NCI-H510A (cell line): ENCODE measurements around the gene HAUS1.
A peak's percentile ranks its signal among the peaks of the same experiment; 100 is the strongest.
"Not testable (repeated sequence)": the region's sequence is repeated elsewhere in the genome, so short reads cannot be mapped to it uniquely, and the experiment has no call there.

Experiments
- DNase-seq: peaks from one replicate; lab custom pipeline; 2025; lab: John Stamatoyannopoulos, UW

Gene HAUS1

DNA sequence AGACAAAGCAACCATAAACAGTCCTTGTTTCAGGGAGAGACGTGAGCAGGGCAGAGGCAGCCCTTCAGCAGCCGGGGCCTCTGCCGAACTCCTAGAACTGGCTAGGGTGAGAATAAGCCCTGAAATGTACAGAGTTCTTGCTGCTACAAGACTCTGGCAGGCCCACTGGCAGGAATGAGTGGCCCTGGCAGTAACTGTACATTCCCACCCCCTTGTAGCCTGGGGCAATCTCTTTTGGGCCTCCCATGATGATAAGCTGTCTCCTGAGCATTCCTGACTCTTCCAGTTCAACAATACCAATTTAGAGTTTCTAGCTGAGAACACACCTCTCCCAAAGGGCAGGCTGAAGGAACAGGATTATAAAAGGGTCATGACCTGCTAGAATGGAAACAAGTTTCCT is 54.3 kb downstream of the HAUS1 start:
- DNase-seq: no peak

DNA sequence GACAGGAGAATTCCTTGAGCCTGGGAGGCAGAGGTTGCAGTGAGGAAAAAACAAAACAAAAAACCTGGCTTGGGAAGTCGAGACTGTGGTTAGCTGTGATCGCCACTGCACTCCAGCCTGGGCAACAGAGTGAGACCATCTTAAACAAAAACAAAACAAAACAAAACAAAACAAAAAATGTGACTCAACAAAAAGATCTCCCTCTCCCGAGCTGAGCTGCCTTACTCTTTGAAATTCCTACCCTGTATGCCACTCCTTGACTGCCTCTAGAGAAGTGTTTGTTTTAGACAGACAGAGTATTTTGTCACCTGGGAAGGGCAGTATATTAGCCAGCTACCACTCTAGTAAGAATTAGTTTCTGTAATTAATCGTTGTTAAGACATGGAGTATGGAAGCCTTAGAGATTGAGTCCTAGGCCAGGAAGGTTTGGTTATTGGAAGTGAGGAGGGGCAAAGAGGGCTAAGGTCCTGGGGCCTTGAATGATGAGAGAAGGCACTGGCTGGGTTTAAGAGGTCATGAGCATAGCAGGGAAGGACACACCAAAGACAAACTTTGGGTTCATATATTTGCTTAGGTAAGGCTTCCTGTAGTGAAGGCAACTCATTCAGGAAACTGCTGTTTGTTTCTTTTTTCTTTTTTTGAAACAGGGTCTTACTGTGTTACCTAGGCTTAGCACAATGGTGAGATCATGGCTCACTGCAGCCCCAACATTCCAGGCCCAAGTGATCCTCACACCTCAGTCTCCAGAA is 56.0 kb downstream of the HAUS1 start:
- no peak for DNase-seq

DNA sequence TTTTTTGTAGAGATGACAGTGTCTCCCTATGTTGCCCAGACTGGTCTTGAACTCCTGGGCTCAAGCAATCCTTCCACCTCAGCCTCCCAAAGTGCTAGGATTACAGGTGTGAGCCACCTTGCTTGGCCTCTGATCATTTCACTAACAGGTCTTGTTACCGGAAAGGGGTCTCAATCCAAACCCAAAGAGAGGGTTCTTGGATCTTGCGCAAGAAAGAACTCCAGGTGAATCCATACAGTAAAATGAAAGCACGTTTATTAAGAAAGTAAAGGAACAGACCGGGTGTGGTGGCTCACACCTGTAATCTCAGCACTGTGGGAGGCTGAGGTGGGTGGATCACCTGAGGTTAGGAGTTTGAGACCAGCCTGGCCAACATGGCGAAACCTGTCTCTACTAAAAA is 56.7 kb downstream of the HAUS1 start:
- not testable (repeated sequence) for DNase-seq

- no peak for DNase-seq
Observed at GRCh38 chr18:46161703-46162396, 57.7 kb downstream of the HAUS1 start.

DNA sequence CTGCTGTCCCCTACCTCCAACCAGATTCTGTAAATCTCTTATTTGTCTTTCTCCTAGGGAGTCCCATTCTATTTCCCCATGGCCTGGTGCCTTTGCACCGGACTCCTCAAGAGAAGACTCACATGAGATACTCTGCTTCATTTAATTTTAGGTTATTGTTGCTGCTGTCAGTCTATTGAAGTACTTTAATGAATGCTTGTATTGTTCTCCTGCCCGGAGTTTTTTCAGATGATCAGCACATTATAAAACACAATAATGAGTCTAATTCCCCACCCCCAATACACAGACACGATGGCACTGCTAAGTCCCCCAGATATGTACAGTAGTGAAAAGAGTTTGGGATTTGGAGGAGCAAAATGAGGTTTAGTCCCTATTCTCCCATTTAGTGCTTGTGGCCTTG is 58.9 kb downstream of the HAUS1 start:
- DNase-seq: no peak

DNA sequence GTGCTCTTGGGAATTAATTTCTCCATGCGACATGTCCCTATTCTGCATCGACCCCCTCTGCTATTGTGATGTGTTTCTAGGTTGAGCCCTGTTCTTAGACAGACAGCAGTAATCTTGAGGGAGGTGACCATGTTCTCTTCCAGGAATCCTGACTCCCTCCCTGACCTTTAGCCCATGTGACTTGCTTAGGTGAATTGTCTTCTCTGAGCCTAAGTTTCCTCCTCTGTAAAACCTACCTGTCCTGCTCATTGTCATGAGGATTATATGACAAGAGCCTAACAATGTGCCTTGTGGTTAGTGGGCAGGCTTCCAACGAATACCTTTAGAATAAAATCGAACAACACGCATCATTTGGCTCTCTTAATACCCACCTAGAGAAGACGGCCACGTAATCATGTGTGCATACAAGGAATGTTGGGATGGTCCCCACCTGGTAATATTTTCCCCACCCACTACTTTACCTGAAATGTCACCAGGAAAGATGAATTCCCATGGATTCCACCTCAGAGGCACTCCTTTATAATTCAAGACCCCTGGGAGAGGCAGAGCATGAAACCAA is 59.8 kb downstream of the HAUS1 start:
- no peak for DNase-seq

DNA sequence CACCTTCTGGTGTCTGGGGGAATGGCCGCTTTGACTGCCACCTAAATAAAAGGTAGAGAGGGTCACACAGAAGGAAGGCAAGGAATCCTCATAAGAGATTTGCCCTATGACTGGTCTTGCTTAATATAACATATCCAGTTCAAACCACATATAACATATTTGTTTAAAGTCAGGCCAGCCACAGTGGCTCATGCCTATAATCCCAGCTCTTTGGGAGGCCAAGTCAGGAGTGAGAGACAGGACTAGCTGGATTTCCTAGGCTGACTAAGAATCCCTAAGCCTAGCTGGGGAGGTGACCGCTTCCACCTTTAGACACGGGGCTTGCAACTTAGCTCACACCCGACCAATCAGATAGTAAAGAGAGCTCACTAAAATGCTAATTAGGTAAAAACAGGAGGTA is 60.3 kb downstream of the HAUS1 start:
- DNase-seq: not testable (repeated sequence)

- no peak for DNase-seq
Observed at GRCh38 chr18:46164920-46165319, 60.7 kb downstream of the HAUS1 start.

- no peak for DNase-seq
Observed at GRCh38 chr18:46166261-46166970, 62.2 kb downstream of the HAUS1 start.

- no peak for DNase-seq
Observed at GRCh38 chr18:46167971-46168370, 63.8 kb downstream of the HAUS1 start.

- no peak for DNase-seq
Observed at GRCh38 chr18:46169464-46169941, 65.3 kb downstream of the HAUS1 start.

DNA sequence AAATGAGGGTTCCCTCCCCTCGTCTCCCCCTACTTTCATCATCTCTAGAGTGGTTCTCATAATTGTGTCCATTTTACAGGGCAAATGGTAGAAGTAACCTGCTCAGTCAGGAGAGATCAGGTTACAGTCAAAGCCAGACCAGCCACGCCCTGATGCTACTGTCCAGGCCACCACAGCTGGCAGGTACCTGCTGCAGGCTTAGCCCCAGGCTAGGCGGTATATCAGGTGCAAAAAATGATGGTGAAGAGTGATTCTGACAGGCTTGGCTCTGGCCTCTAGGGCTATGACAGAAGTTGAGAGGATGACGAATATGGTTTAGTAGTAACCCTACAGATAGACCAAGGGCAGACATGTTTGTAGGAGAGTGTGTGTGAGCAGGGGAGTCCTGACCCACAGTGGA is 67.1 kb downstream of the HAUS1 start:
- no peak for DNase-seq

GRCh38 chr18:46173393-46174341 is 69.5 kb downstream of the HAUS1 start:
- DNase-seq: peak; percentile 83

DNA sequence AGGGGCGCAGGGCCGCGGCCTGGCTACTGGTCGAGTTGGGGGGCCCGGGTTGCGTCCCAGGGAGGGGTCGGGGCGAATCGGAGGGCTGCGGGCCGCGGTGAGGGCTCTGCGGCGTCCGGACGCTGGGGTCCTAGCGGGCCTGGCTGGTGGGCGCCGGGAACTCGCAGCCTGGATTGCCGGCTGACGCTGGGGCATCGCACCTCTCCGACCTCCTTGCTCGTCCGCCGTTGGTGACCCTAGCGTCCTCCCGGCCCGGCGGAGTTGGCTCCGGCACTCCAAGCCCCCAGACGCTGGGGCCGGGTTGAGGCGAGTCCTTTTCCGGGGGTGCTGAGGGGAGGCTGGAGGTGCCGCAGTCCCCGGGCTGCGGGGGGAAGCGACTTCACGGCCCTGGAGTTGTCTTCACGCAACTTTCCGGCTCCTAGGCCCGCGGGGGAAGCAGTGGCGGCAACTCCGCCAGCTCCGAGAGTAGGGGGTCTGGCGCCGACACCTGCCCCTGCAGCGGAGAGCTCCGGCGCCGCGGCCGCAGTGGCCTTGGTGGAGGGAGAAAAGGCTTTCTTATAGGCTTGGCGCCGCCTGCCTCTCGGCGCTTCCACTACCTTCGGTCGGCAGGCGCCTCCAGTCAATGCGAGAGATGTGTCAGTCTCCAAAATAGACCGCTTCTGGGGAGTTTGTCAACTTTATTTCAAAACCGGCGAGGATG is 70.3 kb downstream of the HAUS1 start:
- DNase-seq: no peak

DNA sequence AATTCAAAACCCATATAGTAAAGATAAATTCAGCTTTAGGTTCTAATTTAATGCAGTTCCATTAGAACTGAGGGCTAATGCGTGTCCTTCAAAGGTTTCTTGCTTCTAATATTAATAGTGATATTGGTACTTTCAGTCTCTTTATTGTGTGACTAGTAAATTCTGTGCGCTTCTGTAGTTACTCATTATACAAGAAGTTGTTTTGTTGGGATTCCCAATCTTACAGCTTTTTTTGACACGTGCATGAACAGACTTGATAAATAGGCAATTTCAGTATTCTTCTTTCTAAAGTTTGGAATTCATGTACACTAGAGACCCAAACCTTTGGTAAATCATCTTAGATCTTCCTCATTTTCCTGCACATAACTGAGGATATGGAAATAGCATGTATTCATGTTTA is 71.8 kb downstream of the HAUS1 start:
- no peak for DNase-seq
